Breast epithelium (tissue), 3 donors: Measurements from ENCODE around the gene ASPG.

Experiments used
- CTCF ChIP-seq, 3 donors: fragments of 450-650 bp; IDR thresholded peaks; one replicate each; pipeline ENCODE4 v1.5.1; 2016 to 2017; ENCODE audit warnings: antibody characterized with exemption in 3 of 3, mild to moderate bottlenecking in 3 of 3, moderate library complexity in 3 of 3
- POLR2A ChIP-seq: fragments of 450-650 bp; IDR thresholded peaks from one replicate; pipeline ENCODE4 v1.6.1; 2016; ENCODE audit warnings: antibody characterized with exemption, mild to moderate bottlenecking, moderate library complexity
- POLR2AphosphoS5 ChIP-seq, 3 donors: sonication (generic); formaldehyde crosslinking; IDR thresholded peaks; one replicate each; pipeline ENCODE4 v1.6.1; 2017; ENCODE audit warnings: antibody characterized with exemption in 3 of 3

GRCh38 chr14:104041430-104042104, 43.9 kb upstream of the ASPG start:
- TF ChIP-seq CTCF (IDR thresholded peaks at IDR 0.05) (no peak), POLR2A (no peak), POLR2AphosphoS5 (IDR thresholded peaks at IDR 0.05) (no peak)
